GM18508 (cell line): ENCODE data around the gene MVK.
"Not testable (repeated sequence)": the region's sequence is repeated elsewhere in the genome, so short reads cannot be mapped to it uniquely, and the experiment has no call there.

Experiments used
- ATAC-seq: cut with Tn5 transposase; IDR thresholded peaks from one replicate; pipeline ENCODE4 v1.9.1; 2021; ENCODE audit warnings: moderate number of reproducible peaks; ENCODE audit not compliant: insufficient read depth, unreplicated experiment

Gene MVK

DNA sequence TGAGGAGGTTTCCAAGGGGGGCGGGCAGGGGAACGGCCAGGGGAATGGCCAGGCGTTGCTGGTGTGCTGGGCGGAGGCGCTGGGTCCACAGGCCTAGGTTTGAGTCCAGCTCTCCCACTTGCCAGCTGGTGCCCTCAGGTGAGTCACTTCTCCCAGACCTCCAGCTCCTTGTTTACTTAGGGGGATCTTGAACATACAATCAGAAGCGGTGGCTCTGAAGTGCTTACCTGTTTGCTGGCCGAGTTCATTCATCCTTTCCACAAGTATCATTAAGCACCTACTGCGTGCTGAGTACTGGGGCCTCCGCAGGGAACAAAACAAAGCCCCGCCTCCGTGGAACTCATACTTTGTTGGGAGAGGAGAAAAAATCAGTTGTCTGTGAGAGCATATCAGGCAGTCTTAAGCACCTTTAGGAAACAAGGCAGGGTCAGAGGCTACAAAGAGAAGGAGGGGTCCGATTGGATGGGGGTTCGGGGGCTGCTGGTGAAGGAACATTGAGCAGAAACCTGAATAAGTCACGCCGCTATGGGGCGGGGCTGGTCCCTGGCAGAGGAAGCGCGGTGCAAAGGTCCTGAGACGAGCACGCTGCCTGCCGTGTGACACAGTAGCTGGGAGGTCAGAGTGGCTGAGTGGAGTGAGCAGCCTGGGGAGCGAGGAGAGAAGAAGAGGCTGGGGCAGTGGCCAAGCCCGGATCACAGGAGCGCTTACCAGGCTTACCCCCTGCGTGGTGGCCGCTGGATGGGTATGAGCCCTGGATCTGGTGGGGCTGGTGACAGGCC lies 15.1 kb downstream of the MVK start:
- no peak for ATAC-seq

DNA sequence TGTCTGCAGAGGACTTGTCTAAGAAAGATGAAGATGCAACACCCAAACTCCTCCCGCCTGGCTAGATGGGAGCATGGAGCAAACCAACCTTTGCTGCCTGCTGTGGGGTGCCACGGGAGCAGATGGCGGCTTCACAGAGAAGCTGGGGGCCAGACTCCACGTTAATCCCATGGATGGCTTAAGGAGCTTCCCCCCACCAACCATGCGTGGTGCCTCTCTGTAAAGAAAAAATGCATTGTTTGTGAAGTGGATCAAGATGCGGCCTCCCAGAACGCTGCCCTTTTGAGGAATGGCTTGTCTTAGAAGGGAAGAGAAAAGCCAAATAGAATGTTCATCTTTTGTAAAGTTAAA lies 15.6 kb downstream of the MVK start:
- ATAC-seq, result no peak

DNA sequence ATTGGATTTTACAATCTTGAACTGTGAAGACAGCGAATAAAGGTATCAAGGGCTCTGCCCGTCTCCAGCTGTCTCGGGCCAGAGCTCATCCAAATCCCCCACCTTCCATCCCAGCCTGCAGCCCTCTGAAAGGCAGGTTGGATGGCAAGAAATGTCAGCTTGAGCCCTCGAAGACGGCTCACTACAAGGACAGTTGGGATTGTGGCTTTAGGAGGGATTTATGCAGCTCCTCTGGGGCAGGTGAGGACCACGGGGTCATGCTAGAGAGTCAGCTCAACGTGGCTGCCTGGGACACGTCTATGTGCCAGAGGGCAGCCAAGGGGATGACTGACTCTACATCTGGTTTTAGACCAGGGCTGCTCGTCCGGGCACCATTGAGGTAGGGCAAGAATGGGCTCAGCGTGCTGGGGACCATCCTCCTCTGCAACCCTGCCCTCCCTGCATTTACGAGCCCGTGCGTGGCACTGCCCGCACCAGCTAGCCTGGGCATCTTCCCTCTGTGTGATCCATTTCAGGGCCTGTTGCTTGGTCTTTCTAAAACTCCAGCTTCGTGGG lies 16.2 kb downstream of the MVK start:
- ATAC-seq, result no peak

DNA sequence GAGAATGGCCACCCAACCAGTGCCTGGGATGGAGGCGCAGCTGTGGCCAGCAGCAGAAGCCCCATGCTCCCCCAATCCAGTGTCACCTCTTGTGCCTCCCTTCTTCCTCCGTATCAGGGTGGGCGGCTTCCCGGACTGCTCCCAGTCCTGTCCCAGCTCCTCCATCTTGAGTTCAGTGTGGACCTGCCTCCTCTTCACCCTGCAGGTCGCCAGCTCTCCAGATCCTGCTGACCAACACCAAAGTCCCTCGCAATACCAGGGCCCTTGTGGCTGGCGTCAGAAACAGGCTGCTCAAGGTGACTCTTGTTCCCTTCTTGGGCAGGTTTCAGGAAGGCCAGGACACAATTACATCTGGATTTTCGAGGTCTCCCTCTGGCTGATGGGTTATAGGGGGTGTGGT lies 17.0 kb downstream of the MVK start:
- ATAC-seq, result no peak

DNA sequence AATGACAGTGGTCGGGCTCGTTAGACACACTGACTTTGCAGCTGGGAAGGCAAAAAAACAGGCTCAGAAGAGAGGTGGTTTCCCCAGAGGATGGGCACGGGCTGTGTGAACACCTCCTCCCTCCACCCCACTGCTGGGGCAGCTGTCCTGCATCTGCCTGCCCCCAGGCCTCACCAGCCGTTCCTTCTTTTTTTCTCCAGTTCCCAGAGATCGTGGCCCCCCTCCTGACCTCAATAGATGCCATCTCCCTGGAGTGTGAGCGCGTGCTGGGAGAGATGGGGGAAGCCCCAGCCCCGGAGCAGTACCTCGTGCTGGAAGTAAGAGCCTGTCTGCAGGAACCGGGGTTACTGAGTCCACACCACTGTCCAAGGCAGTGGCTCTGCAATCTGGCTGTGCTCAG lies 17.4 kb downstream of the MVK start:
- ATAC-seq, result no peak

DNA sequence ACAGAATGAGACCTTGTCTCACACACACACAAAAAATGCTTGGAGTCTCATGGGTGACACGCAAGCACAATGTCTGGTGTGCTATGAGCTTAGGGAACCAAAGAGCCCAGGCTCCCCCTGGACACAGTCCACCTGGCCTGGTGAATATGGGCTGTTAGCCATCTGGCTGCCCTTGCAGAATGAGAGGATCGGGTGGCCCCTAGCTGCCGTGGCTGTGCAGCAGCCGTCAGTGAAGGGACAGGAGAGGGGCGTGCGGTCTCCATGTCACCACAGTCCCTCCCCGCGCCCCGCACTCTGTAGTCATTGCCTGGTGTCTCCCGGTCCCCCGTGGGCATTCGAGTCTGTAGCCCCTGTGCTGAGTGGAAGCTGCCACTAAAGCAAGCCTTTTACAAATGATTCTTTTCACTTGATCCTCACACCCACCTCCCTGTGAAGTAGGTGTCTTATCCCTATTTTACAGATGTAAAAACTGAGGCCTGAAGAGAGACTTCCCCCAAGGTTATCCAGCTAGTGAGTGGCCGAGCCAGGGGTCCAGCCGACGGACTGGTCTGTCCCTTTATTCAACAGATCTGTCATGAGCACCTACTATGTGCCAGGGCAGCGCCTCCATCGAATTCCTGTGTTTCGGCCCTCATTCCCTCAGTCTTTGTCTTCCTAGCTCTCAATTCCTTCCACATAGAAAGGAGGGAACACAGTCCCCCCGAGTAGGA lies 18.8 kb downstream of the MVK start:
- ATAC-seq, result no peak

DNA sequence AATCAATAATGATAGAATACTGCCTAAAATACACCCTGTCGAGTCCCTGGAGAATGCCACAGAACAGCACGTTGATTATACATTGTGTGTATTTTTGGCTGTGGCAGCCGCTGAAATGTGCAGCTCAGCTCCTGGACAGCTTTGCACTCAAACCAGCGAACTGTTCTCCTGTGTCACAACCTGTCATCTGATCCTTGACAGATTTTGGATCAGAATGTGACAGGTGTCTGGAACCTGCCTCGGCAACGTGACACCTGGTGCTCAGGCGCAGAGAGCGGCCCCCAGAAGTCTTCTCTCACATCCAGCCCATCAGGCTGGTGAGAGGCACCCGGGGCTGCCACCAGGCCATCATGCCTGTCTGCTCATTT lies 19.3 kb downstream of the MVK start:
- ATAC-seq, result no peak

DNA sequence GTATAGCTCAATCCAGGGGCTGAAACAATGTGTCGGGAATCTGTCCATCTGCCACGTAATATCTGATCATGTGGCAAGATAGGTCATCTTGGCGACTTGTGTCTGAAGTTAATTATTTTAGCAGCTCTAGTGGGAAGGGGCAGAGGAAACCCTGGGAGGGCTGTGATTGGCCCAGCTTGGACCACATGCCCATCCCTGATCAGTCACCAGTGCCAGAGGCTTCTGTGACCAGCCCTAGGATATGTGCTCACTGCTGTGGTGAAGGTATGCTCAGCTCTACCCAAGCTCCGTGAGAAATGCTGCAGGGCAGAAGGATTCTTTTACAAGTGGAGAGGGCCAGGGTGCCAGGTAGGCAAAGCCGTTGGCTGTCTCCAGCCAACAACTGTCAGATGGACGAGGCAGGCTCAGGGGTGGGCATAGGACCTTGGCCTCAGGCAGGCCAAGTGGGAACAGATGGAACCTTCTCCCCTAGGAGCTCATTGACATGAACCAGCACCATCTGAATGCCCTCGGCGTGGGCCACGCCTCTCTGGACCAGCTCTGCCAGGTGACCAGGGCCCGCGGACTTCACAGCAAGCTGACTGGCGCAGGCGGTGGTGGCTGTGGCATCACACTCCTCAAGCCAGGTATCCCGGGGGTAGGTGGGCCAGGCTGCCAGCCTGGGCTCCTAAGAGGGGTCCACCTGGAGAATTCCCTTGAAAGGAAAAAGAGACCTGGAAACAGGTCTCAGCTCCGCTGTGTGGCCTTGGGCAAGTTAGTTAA lies 21.1 kb downstream of the MVK start:
- ATAC-seq, result no peak

DNA sequence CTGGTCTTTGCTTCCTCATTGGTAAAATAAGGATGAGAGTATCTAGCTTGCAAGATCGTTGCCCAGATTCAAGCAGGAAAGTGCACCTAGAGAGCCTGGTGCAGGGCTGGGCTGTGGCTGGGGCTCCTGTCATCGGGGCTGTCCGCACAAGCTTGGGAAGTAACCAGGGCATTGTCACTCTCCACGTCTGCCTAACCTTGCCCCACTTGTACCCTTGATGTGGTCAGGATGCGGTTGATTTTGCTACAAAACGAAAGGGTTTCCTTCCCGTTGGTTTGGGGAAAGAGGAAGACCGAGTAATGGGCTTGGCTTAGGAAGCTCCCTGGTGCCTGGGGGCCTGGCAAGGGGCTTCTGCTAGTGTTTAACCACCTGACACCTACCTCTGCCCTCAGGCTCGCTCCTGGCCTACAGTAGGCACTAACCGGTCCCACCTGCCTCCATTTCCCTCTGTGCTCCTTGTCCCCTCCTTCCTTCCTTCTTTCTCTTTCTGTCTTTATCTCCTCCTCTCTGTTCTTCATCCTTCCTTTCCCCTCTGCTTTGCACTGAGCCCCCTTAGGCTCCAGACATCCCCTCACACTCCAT lies 21.8 kb downstream of the MVK start:
- ATAC-seq, result no peak

DNA sequence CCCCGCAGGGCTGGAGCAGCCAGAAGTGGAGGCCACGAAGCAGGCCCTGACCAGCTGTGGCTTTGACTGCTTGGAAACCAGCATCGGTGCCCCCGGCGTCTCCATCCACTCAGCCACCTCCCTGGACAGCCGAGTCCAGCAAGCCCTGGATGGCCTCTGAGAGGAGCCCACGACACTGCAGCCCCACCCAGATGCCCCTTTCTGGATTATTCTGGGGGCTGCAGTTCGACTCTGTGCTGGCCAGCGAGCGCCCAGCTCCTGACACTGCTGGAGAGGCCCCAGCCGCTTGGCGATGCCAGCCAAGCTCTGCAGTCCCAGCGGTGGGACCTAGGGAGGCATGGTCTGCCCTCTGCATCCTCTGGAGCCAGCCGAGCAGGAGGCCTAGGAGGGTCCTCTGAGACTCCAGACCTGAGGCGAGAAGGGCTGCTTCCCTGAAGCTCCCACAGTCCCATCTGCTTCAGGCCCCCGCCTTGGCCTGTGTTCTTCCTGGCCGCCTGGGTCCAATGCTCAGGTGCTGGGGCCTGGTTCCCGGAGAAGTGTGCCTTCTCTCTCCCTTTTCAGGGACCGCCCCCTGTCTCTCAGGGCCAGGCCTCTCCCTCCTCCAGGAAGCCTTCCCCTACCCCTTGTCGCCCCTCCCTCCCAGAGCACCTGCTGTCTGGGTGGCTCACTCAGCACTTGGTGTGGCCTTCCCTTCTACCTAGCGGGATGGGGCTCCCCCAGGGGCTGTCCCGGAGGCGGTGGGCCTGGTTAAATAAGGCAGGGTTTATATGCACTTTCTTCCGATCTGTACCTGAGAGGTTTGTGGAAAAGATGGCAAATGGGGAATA lies 23.0 kb downstream of the MVK start:
- ATAC-seq, result no peak

DNA sequence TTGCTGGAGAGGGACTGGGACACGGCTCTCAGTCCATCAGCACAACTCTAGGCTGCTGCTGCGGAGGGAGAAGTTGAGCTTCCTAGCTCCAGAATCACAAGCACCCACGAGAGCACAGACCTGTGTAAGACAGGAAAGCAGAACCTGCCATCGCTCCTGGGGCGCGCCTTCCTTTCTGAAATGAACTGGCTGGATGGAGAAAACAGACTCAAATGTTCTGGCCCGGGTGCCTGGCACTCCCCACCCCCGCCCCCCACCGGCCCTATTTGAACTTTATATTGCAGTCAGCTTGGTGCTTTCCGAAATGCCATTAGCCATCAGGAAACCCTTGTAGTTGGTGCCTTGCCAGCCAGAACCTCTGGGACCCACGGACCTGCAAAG lies 23.8 kb downstream of the MVK start:
- no peak for ATAC-seq

DNA sequence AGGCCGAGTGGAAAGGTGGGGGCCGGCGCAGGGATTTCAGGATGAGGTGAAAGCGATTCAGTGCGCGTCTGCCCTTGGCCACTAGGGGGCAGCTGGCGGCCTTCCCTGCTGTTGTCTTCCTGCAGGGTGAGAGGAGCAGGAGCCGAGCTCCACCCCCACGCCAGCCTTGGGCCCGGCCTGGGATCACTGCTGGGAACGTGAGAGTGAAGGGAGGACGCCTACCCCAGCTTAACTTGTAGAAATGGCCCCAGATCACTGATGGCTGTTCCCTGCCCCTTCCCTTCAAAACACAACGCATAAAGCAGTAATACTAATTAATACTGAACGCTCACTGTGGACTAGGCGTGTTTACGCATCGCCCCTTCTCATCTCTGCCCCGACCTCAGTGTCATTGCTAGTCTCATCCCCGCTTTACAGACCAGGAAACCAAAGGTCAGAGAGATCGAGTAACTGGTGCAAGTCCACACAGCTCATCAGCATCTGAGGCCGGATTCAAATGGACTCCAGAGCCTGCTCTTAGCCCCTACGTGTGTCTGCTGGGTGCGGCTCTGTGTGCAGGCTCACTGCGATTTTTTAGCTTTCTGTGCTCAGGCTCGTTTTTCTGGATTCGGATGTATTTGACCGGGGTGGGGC lies 24.3 kb downstream of the MVK start:
- no peak for ATAC-seq

DNA sequence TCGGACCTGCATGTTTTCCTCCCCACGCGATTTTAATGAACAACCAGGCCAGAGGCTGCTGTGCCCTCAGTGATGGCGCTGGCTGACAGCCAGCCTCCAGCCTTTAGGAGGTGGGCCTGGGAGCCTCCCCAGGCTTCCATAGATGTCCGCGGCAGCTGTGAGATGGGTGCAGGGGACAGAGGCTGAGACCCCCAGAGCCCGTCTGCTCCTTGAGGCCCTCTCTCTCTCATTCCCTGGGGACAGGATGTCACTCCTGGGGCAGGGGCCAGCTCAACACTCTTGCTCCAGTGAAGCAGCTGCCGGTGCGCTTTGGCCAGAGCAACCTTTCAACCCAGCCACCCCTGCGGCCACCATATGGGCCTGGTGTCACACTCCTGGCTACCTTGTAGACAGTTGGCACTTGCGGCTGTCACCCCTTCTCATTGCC lies 24.8 kb downstream of the MVK start:
- ATAC-seq, result no peak

DNA sequence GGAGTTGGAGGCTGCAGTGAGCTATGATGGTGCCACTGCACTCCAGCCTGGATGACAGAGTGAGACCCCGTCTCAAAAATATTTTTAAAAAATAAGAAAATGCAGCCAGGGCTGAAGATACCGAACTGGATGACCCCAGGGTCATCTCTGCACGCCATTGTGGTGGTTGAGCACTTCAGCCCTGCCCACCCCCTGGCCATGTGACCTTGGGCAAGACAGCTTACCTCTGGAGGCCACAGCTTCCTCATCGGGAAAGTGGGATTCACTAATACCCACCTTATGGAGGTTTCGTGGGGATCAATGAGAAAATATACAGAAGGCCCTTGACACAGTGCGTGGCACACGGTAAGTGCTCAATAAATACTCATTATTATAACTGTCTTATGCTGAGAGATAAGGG lies 25.5 kb downstream of the MVK start:
- ATAC-seq, result no peak

DNA sequence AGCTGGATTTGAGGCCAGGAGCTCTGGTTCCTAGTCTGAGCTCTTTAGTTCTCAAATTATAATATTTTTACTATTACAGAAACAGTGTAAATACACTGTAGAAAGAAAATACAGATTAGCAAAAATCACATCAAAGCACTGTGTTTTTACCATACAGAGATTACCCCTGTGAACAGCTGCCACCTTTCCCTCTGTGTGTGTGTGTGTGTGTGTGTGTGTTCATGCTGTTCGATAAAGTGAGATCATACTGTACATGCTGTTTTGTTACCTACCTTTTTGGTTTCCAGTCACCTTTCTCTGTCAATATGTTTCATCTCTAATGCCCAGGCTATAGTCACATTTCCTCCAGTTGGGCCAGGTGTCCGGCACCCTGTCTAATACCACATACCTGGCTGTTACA lies 26.9 kb downstream of the MVK start:
- ATAC-seq, result no peak

DNA sequence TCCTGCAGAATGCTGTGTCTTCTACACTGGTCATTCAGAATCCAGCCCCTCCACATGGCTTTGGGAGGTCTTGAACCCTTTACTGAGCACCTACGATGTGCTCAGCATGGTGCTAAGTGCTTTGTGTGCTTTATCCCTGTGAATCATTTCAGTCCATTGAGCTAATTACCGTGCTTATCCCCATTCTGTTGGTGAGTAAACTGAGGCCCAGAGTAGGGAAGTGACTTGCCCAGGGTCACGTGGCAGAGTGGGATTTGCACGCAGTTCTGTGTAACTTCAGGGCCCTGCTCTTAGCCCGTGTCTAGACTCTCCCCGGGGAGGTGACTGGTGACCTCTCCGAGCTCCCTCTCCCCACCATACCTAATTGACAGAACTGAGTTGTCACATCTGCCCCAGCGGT lies 27.4 kb downstream of the MVK start:
- ATAC-seq, result no peak

DNA sequence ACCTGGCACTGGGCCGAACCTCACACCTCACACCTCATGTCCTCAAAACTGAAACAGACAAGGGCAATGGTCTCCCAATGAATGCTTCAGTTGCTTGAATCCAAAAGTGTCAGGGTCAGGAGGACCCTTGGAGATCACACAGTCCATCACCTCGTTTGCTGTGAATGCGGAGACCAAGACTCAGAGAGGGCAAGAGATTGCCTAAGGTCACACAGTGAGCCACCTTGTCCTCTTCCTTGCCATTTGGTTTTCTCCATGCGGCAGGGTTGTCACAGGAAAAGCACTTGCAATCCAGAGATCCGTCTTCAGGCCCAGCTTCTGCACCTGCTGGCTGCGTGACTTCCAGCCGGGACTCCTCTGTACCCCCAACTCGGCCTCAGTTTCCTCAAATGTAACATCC lies 28.0 kb downstream of the MVK start:
- no peak for ATAC-seq

DNA sequence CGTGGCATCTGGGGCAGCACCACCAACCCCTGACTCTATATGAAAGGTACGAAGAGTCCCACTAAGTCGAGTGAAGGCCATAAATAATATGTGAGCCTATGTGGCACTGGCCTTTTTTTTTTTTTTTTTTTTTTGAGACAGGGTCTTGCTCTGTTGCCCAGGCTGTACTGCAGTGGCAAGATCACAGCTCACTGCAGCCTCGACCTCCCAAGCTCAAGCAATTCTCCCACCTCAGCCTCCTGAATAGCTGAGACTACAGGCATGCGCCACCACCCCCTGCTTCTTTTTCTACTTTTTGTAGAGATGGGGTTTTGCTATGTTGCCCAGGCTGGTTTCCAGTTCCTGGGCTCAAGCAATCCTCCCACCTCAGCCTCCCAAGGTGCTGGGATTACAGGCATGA lies 28.5 kb downstream of the MVK start:
- ATAC-seq, result not testable (repeated sequence)

DNA sequence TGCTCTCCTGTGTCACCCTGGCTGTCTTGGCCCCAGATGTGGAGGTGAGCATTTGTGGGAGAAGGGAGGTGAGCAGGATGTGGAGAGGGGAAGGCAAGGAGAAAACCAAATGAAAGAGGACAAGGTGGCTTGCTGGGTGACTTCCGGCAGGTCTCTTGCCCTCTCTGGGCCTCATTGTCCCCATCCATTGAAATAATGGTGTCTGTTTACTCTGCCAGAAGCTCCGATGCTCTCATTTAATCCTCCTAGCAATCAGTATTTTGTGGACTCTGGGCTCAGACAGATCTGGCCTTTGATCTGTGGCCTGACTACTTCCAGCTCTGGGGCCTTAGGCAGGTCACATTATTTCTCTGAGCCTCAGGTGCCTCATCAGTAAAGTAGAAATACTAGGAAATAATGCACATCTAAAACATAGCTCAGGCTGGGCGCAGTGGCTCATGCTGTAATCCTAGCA lies 30.6 kb downstream of the MVK start:
- ATAC-seq, result no peak
